Mucosa of rectum (tissue), 2 donors: ENCODE data around the gene SGMS1.

Experiments
- H3K27ac ChIP-seq, 2 donors: one replicate each; pipeline ENCODE4 v1.7.0; 2013; ENCODE audit warnings: inconsistent platforms in 2 of 2, low read depth in 2 of 2, low read length in 2 of 2
- H3K27me3 ChIP-seq, 2 donors: one replicate each; pipeline ENCODE4 v1.7.0; 2013; ENCODE audit warnings: low read length in 2 of 2; ENCODE audit not compliant: control insufficient read depth in 2 of 2, insufficient read depth in 2 of 2
- H3K36me3 ChIP-seq, 2 donors: one replicate each; pipeline ENCODE4 v1.7.0; 2013; ENCODE audit warnings: low read length in 2 of 2; ENCODE audit not compliant: control insufficient read depth in 2 of 2, insufficient read depth in 2 of 2
- H3K4me1 ChIP-seq, 2 donors: one replicate each; pipeline ENCODE4 v1.7.0; 2013; ENCODE audit warnings: low read length in 2 of 2, mild to moderate bottlenecking in 1 of 2; ENCODE audit not compliant: control insufficient read depth in 2 of 2, insufficient read depth in 2 of 2
- H3K4me3 ChIP-seq, 2 donors: one replicate each; pipeline ENCODE4 v1.7.0; 2013; ENCODE audit warnings: low read length in 2 of 2
- H3K9ac ChIP-seq, 2 donors: one replicate each; pipeline ENCODE4 v1.7.0; 2013; ENCODE audit warnings: low read length in 2 of 2, low read depth in 1 of 2, mild to moderate bottlenecking in 1 of 2
- H3K9me3 ChIP-seq, 2 donors: one replicate each; pipeline ENCODE4 v1.7.0; 2013; ENCODE audit warnings: low read length in 2 of 2; ENCODE audit not compliant: control insufficient read depth in 2 of 2
- donor health status: healthy.
- donor health status: Normal muscosa, but diverticular disease.

Gene SGMS1

DNA sequence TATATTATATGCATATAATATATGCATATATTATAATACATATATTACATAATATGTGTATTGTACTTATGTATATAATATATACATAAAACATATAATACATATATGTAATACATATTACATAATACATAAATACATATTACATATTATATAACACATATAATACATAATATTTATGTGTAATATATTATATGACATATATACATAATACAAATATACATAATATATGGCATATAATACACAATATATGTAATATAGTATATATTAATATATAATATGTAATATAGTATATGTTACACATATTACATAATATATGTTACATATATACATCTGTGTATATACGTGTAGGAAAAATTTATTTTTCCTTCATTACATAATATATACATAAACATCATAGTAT lies 63.4 kb downstream of the SGMS1 start:
- Histone ChIP-seq H3K9me3 (no peaks in the 10 kb centered on the region), H3K4me1 (peaks cover 3 to 5% of the 10 kb centered on the region in 2 donors), H3K36me3 (no peaks in the 10 kb centered on the region), H3K9ac (no peak overlapping the region), H3K27me3 (no peaks in the 10 kb centered on the region), H3K27ac (no peak overlapping the region), H3K4me3 (no peak overlapping the region)

DNA sequence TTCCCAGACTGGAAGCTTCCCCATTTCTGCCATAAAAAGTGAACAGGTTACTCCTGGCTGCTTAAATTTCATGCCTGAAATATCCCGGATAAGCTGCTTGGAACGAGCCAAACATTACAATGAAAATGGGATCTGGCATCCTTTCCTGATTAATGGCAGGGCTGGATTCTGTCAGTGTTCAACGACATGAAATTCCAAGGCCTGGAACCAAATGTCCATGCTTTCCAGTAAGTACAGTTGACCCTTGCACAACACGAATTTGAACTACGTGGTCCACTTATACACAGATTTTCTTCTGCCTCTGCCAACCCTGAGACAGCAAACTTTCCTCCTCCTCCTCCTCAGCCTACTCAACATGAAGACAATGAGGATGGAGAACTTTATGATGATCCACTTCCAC lies 65.4 kb downstream of the SGMS1 start:
- H3K4me1 ChIP-seq, result peaks cover 3 to 5% of the 10 kb centered on the region in 2 donors
- no peak overlapping the region for H3K9ac ChIP-seq
- no peaks in the 10 kb centered on the region for H3K9me3 ChIP-seq
- H3K36me3 ChIP-seq, result no peaks in the 10 kb centered on the region
- H3K4me3 ChIP-seq, result no peak overlapping the region
- no peak overlapping the region for H3K27ac ChIP-seq
- no peaks in the 10 kb centered on the region for H3K27me3 ChIP-seq

DNA sequence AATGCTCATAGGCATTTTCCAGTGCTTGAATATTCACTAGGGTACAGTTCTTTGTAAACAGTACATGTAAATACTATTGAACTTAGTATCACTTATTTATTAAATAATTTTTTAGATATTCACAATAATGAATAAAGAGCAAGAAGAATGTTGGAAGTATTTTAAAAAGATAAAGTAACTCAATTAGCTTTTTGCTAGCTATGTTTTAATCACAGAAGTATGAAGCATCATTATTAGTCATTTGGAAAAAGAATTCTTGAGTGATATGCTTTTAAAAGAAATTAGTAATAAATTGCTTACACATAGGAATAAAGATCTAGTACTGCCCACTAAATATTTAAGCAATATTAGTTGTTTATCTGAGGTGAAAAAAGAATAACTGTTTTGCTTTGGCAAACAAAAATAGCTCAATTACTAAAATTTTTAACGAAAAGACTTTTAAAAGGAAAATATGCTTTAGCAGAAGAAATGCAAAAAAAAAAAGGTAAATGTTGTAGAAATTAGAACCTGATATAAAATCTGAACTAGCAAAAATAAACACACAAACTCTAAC lies 66.5 kb downstream of the SGMS1 start:
- H3K9me3 ChIP-seq, result no peaks in the 10 kb centered on the region
- H3K4me3 ChIP-seq, result no peak overlapping the region
- no peaks in the 10 kb centered on the region for H3K36me3 ChIP-seq
- no peak overlapping the region for H3K27ac ChIP-seq
- H3K27me3 ChIP-seq, result no peaks in the 10 kb centered on the region
- peaks cover 3 to 8% of the 10 kb centered on the region in 2 donors for H3K4me1 ChIP-seq
- H3K9ac ChIP-seq, result no peak overlapping the region

DNA sequence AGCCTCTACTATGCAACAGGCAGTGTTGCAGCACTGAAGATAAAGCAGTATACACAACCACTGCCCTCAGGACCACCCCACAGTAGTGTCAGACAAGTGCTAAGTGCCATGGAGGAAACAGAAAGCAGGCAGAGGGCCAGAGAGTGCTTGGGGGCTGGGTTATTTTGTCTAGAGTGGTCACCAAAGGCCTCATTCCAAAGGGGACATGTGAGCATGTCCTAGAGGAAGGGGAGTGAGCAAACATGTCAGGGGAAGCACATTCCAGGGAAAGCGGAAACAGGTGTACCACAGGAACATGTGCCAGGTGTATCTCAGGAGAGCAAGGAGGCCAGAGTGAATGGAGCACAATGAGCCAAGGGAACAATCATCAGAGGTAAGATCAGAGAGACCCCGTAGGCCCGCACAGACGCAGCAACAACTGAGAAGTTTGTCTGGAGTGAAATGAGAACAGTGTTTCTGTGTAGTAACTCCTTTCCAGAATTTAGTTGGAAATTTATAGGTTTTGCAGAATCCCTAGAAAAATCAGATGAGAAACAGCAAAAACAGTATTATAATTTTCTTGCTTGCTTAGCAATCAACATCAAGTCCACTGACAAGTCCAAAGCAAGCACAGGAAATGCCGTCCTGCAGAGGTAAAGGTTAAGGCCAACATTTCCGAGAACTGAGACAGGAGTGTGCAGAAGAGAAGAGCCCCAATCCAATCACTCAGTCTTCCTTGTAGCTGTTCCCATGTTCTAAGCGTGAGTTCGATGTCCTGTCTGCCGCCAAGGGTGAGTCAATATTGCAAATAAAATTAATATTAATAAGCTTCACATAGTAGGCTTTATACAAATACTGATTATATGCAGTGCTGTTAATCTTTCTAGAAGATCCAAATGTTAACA lies 67.3 kb downstream of the SGMS1 start:
- no peaks in the 10 kb centered on the region for H3K9me3 ChIP-seq
- H3K9ac ChIP-seq, result no peak overlapping the region
- no peaks in the 10 kb centered on the region for H3K27me3 ChIP-seq
- H3K36me3 ChIP-seq, result no peaks in the 10 kb centered on the region
- peaks cover 3 to 8% of the 10 kb centered on the region in 2 donors for H3K4me1 ChIP-seq
- H3K4me3 ChIP-seq, result no peak overlapping the region
- H3K27ac ChIP-seq, result no peak overlapping the region

DNA sequence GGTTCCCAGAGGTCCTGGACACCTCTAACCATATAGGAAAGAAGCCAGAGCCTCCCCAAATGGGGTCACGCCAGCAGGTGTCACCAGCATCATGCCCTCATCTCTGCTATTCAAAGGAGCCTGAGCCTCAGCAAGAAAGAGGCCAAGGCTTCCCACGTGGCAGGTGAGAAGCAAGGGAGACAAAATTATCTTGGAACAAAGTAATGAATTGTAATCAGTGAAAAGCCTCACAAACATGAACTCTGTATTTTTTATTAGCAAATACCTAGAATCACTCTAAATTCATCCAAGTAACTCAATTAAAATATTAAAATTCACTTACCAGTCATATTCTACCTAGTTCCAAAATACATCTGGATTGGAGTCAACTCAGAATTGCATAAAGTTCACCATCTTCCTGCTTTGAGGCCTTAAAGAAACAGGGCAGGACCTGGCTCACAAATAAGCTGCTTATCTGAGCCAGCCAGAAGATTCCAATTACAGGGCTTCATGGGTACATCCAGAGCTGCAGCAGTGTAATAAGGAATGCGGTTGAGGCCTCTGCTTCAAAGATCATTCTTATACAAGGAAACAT lies 68.7 kb downstream of the SGMS1 start:
- no peaks in the 10 kb centered on the region for H3K9me3 ChIP-seq
- H3K27ac ChIP-seq, result no peak overlapping the region
- no peaks in the 10 kb centered on the region for H3K27me3 ChIP-seq
- no peak overlapping the region for H3K4me3 ChIP-seq
- no peaks in the 10 kb centered on the region for H3K36me3 ChIP-seq
- no peak overlapping the region for H3K9ac ChIP-seq
- H3K4me1 ChIP-seq, result peaks cover 3 to 8% of the 10 kb centered on the region in 2 donors

DNA sequence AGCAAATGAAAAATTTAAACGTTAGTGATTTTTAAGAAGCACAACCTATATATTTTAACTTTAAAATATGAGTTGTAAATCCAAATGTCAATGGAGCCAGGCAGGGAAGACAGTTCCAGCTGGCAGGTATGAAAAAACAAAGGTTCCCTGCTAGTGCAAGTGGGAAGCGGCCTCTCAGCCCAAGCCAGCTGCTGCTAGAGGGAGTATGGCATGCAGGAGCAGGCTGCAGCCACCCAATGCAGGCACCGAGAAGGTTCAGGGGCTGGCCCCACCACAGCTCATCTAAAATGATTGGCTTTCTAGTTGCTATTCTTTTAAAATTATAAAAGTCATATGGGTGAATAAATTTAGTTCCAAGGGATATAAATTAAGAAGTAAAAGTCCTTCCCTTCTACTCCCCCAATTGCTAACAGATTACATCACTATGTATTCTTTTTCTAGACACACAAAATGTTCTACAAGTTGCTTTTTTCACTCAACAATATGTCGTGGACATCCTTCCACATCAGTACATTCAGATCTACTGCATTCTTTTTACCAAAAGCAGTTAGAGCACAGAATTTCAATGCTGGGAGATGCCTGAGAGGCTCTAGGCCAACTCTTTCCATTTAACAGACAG lies 69.3 kb downstream of the SGMS1 start:
- H3K27me3 ChIP-seq, result no peaks in the 10 kb centered on the region
- H3K36me3 ChIP-seq, result no peaks in the 10 kb centered on the region
- H3K9me3 ChIP-seq, result no peaks in the 10 kb centered on the region
- H3K4me3 ChIP-seq, result no peak overlapping the region
- H3K9ac ChIP-seq, result no peak overlapping the region
- peaks cover 3 to 8% of the 10 kb centered on the region in 2 donors for H3K4me1 ChIP-seq
- H3K27ac ChIP-seq, result no peak overlapping the region

DNA sequence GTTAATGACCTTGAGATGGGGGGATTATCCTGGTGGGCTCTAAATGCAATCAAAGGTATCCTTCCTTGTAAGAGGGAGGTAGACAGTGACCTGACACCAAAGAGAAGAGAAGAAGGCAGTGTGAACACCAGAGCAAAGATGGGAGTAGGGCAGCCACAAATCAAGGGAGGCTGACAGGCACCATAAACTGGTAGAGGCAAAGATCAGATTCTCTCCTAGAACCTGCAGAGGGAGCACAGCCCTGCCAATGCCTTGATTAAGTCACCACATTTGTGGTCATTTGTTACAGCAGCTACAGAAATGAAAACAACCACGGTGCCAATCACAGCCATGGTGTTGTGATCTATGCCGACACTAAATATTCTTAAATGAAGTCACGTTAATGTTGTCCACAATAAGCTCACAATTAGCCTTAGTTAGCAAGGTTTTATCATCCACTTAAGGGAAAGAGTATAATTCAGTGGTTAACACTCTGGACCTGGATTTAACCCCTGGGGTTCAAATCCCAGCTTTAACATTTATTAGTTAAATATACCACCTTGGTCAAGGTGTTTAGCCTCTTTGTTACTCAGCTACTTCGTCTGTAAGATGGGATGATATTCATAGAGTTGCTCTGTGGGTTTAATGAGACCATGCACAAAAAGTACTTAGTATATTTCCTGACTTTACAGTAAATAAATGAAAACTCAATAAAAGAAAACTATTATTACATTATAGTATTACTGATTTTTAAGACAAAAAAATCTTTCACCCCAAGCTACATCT lies 70.8 kb downstream of the SGMS1 start:
- Histone ChIP-seq H3K4me3 (no peak overlapping the region), H3K9me3 (no peaks in the 10 kb centered on the region), H3K27me3 (no peaks in the 10 kb centered on the region), H3K4me1 (peaks cover 3 to 5% of the 10 kb centered on the region in 2 donors), H3K27ac (no peak overlapping the region), H3K36me3 (no peaks in the 10 kb centered on the region), H3K9ac (no peak overlapping the region)

DNA sequence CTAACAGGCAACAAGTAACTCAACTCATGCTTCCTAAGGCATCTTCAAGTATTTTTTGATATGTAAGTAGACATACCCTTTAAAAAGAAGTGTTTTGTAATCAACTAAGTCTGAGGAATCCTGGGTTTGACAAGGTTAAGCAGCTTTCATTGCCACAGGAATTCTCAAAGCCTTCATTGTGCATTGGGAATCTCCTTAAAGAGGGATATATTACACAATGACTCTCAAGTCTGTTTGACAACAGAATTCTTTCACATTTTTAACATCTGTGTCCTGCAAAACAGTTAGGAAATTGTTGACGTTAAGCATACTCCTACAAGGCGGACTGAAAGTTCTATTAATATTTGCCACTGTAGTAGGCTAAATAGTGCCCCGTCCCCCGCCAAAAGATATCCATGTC lies 71.4 kb downstream of the SGMS1 start:
- H3K9ac ChIP-seq, result no peak overlapping the region
- H3K36me3 ChIP-seq, result no peaks in the 10 kb centered on the region
- H3K4me1 ChIP-seq, result peaks cover 0 to 5% of the 10 kb centered on the region in 2 donors
- no peak overlapping the region for H3K4me3 ChIP-seq
- H3K9me3 ChIP-seq, result no peaks in the 10 kb centered on the region
- no peaks in the 10 kb centered on the region for H3K27me3 ChIP-seq
- no peak overlapping the region for H3K27ac ChIP-seq

DNA sequence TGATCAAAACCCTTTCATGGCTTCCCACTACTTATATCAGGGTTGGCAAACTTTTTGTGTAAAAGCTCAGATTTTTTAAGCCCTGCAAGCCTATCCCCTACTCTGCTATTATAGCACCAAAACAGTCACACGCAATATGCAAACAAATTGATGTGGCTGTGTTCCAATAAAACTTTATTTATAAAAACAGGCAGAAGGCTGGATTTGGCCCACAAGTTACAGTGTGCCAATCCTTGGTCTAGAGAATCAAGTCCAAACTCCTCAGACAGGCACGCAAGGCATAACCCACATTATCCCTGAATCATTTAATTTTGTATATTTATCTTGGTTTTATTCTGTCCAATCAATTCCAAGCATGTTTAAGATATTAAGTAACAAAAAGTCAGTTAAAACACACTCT lies 71.9 kb downstream of the SGMS1 start:
- Histone ChIP-seq H3K9me3 (no peaks in the 10 kb centered on the region), H3K4me3 (no peak overlapping the region), H3K27ac (no peak overlapping the region), H3K36me3 (no peaks in the 10 kb centered on the region), H3K27me3 (no peaks in the 10 kb centered on the region), H3K9ac (no peak overlapping the region), H3K4me1 (peaks cover 0 to 5% of the 10 kb centered on the region in 2 donors)
